ENCODE data around the gene PLA2G2C. TPM values are rescaled to one million over a fixed set of nuclear protein-coding genes. Genes with fewer than 3 reads are reported as not detected.

Gene PLA2G2C
- polyA plus RNA-seq, 10 donors, result 0.04 to 0.07 (median 0.05) TPM; not detected in 7

DNA sequence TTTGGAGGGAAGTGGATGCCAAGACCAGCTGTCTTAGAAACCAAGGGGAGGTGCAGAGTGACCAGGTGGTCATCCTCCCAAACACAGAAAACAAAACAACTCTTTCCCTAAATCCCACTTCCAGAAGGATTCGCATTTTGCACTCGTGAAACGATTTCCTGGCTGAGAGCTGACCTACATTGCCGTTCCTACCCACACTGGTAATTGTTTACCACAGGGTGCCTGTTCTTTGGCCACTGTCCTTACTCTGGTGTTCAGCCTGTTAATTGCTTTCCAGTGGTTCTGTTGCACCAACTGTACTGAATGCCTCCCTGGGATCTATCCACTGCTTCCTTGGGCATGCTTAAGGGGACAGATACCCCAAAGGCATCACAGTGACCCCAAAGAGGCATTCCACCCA is 23.2 kb upstream of the PLA2G2C start:
- DNase-seq, result no peak

- no peak for DNase-seq
These were observed 21.2 kb upstream of the PLA2G2C start for GRCh38 chr1:20207546-20207945.

- DNase-seq, result no peak
These were observed 15.8 kb upstream of the PLA2G2C start for GRCh38 chr1:20202166-20202565.

- no peak for DNase-seq
These were observed 14.6 kb upstream of the PLA2G2C start for GRCh38 chr1:20200966-20201365.

- no peak for DNase-seq
These were observed 13.5 kb upstream of the PLA2G2C start for GRCh38 chr1:20199840-20200239.

- DNase-seq, result no peak
These were observed 13.1 kb upstream of the PLA2G2C start for GRCh38 chr1:20199403-20199802.

DNA sequence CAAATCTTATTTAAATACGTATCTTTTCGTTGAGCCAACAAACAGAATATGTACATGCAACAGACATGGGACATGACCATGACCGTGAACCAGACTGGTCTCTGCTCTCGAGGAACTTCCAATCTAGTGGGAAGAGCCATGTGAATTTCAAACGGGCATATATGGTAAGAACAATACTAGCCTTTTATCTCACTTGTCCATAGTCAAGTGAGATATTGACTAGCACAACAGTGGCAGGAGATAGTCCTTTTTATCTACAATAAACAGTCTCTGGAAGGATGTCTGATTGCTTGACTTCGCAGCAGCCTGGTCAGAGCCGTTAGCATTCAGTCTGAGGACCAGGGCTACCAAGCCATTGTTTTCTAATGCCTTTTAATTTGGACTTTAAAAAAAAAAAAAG is 12.6 kb upstream of the PLA2G2C start:
- no peak for DNase-seq

DNA sequence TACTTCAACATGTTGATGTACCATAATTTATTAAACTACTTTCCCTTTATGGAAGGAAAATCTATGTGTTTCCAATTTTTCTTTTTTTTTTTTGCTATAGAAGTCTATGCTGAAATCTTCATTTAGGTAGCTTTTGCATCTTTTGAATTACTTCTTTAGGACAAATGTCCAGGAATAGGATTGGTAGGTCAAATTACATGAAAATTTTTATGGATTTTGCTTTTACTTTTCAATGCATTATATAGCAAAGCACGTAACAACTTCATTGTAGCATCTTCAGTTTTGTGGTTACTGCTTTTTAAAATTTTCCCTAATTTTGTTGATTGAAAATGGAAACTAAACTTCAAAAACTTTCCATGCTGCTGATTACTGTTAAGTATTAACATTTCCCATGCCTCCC is 12.0 kb upstream of the PLA2G2C start:
- no peak for DNase-seq

DNA sequence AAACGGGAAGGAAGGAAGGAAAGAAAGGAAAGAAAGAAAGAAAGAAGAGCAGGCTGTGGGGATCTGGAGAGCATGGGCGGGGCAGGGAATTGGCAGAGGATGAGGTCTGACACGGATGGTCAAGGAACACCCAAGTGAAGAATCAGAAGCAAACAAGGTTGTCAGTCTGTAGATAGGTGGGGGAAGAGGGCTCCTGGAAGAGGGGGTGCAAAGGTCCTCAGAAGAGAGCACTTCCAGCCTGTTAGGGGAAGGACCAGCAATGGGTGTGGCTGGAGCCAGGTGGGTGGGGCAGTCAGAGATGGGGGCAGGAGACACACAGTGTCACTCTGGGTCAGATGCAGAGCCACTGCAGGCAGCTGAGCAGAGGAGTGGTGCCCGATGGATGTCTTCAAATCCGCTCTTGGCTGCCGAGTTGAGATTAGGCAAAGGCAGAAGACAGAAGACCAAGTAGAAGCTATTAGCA is 11.0 kb upstream of the PLA2G2C start:
- no peak for DNase-seq

- no peak for DNase-seq
These were observed 9.1 kb upstream of the PLA2G2C start for GRCh38 chr1:20195462-20195780.

DNA sequence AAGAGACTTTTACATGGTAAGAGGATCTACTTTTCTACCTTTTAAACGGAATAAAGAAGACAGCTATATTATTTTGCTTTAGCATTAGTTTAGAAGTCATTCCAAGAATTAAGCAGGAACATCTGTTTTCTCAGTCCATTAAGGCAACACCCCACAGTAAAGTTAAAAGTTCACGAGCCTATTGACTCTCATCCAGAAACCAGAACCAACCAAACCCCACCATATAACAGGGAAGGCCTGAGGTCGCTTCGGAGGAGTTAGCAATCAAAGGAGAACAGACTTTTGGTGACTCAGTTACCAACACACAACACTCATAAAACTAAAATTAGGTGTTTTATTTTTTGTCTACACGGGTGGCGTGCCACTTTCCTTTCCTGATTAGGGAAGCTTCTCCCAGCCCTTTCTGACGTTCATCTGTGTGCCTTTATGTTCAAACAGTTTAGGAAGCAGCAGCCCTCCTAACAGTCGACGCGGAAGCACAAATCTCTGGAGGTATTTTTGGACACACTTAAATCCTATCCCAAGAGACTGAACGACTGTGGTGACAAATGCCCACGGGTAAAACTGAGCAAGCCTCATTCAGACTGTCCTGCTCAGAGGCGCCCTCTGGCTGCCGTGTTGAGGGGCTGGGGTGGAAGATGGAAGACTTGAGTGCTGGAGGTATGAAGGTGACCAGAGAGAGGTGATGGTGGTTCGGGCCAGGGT is 8.6 kb upstream of the PLA2G2C start:
- peak in 1 of 3 donors; percentile 47 for DNase-seq

DNA sequence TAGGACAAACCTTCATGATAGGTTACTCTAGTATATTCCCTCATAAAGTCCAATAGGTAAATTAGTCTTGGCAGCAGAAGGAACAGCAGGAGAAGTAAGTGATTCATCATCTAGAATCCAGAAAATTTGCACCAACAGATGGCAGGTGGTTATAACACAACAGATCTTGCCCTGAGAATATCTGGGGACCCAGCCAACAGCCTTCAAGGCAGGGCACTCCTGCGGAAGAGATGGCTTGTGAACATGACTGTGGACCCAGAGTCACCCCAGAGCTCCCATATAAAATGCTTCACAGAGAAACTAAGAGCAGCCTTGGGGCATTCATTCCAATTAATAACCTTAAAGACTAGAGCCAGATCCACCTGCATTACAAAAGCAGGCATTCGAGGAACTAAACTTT is 7.9 kb upstream of the PLA2G2C start:
- DNase-seq, result no peak

GRCh38 chr1:20192871-20193411 is 6.6 kb upstream of the PLA2G2C start:
- DNase-seq, result no peak

DNA sequence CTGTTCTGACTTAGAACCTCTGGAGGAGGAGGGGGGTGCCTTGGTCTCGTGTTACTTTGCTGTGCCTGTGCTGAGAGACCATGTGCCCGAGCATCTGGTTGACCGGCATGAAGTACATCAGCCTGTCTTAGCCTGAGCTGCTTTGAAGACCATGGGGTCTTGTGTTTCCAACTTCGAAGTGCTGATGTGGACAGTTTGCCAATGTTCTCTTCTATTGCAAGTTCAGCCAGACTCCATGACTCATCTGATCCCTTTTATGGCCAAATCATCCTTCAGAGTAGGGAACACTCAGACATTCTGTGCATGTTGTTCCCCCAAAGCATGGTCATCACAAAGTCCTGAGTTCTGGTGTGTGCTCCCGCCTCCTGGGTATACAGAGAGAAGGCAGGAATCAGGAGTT is 6.0 kb upstream of the PLA2G2C start:
- peak in 1 of 3 donors; percentile 41 for DNase-seq

DNA sequence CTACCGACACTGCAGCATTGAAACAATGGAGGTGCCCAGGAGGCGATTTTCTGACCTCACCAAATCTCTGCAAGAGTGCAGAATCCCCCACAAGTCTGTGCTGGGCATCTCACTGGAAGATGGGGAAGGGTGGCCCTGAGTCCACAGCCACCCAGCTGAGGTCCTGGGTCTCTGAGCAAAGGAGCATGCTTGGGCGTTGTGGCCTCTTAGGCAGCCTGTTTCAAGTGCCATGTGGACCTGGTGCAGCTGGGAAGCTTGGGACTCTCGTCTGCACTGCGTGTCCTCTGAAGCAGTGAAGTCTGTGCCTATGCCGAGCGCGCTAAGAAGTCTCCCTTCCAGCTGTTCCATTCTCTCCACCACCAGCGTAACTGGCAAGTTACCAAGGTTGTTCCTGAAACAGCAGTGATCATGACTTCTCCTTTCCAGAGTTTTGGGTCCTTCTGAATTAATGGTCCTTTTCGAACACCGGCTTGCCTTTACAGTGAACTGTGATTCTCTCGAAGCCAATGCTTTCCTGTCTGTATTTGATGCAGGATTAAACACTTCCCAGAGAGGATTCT is 5.0 kb upstream of the PLA2G2C start:
- DNase-seq, result no peak

DNA sequence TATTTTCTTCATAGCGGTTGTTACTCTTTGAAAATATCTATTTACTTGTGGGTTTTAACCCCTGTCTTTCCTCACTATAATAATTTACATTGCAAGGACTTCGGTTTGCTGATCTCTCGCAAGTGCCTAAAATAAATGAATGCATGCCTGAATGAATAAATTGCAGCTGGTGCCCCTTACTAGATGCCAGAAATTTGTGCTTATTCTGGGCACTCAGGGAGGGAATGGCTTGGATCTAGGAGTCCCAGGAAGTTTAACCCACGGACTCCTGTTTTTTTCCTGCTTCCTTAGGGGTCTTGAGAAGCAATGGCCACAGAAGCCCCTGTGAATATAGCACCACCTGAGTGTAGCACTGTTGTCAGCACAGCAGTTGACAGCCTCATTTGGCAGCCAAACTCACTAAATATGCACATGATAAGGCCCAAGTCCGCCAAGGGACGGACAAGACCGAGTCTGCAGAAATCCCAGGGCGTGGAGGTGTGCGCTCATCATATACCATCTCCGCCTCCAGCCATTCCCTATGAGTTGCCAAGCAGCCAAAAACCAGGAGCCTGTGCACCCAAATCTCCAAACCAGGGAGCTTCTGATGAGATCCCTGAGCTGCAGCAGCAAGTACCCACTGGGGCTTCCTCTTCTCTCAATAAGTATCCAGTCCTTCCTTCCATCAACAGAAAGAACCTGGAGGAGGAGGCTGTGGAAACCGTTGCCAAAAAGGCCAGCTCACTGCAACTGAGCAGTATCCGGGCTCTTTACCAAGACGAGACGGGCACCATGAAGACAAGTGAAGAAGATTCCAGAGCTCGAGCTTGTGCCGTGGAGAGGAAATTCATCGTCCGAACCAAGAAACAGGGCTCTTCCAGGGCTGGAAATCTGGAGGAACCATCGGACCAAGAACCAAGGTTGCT is 4.2 kb upstream of the PLA2G2C start:
- DNase-seq, result no peak

GRCh38 chr1:20189664-20190063 is 3.3 kb upstream of the PLA2G2C start:
- DNase-seq, result no peak

DNA sequence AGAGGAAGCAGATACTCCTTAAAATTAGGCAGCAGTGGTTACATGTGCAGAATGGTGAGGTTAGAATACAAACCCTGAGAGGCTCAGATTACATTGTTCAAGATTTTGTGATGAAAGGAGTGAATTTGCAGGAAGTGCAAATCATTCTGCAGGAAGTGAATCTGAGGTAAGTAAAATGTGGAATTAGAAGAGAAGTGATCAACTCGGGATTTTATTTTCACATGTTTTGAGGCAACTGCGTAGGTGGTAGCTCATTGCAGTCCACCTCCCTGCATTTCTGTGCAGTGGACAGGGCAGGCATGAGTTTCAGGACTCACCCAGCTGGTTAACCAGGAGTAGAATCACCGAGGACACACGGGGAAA is 2.1 kb upstream of the PLA2G2C start:
- DNase-seq, result no peak

DNA sequence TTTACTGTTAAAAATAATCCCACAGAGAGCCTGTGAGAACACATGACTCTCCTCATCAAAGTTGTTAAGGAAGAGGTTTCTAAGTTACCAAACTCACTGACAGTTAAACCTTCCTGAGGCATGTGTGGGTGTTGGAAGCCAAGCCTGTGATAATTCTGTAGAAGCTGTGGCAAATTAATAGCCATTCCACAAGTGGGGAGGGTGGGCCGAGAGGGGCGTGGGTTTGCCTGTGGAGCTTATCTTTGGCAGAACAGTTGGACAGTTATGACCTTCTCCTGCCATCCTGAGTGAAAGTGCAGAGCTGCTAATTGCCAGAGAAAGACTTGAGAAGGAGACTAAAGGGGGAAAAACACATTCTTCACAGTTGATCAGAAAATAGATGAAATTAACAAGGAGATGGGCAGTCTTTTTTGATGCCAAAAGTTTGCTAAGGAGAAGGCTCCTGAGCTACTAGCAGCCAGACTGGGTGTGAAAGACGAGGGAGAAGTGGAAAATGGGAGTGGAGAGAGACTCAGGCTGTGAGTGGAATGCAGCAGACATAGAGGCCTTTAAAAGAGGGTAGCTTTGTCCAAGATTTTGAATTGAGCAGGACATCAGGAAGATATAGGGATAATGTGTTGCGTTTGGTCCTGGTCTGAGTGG is 1.6 kb upstream of the PLA2G2C start:
- no peak for DNase-seq

- no peak for DNase-seq
These were observed 940 bp upstream of the PLA2G2C start for GRCh38 chr1:20187103-20187812.

DNA sequence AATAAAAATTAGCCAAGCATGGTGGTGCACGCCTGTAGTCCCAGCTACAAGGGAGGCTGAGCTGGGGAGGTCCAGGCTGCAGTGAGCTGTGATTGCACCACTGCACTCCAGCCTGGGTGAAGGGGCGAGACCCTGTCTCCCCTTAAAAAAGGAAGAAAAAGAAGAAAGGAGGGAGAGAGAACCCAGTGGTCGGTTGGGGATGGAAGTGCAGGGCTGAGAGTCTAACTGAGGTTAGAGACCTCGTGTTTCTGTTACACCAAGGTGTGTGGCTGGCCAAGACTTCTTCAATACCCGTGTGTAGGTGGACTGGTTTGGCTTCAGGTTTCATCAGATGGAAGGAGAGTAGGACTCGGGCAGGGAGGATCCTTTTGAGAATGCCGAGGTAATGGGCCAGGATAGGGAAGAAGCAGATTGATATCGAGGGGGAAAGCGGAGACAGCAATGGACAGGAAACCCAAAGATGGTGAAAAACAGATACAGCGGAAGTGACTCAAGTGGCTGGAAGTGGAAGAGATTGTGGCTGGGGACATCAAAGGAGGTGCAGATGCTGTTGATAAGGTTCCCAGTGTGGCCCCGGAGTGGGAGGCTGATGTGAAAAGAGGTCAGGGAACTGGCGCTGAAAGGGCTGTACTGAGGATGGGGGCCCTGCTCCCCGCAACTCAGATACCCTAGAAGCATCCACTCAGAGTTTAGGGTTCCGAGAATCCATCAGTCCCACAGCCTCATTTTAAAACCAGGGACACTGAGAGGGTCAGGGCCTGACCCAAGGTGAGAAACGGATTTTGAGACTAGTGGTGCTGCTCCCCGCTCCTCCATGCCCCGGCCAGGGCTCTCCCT is 1.1 kb downstream of the PLA2G2C start:
- DNase-seq, result no peak

All from muscle of back (tissue), 11 donors.